OCI-LY7 (cell line): Measurements from ENCODE around the gene PDPN. TPM values are rescaled to one million over a fixed set of nuclear protein-coding genes. Genes with fewer than 3 reads are reported as not detected.

ENCODE experiments used
- Bru-seq: library from RNA; stranded (reverse); fragments of 400-500 nt; gene quantifications from one replicate; lab custom pipeline; 2021; lab: Mats Ljungman, UMichigan
- BruChase-seq, 2 experiments: library from RNA; stranded (reverse); fragments of 400-500 nt; gene quantifications; one replicate each; lab custom pipeline; 2021; lab: Mats Ljungman, UMichigan
- BruUV-seq: library from RNA; stranded (reverse); fragments of 400-500 nt; replicated peaks from 2 replicates; lab custom pipeline; 2021; lab: Mats Ljungman, UMichigan
- CTCF ChIA-PET: fragments of 300-600 bp; sonication (Branson Sonifier 250); formaldehyde crosslinking; loops from one replicate; lab custom pipeline; 2022; ENCODE audit warnings: antibody characterized with exemption; ENCODE audit not compliant: unreplicated experiment; lab: Charles Lee
- POLR2A ChIA-PET: fragments of 300-600 bp; sonication (Branson Sonifier 250); formaldehyde crosslinking; loops from one replicate; lab custom pipeline; 2022; ENCODE audit warnings: antibody characterized with exemption; lab: Charles Lee
- DNase-seq: peaks from one replicate; pipeline ENCODE4 v3.0.0-alpha.2; 2015; ENCODE audit warnings: low spot score
- H2AFZ ChIP-seq: fragments of 200-600 bp; sonication (generic), shearing (Covaris generic); 2 replicates; pipeline ENCODE4 v1.6.1; 2014; ENCODE audit warnings: mild to moderate bottlenecking, antibody characterized with exemption, low read length, moderate library complexity
- H3K27ac ChIP-seq: fragments of 200-600 bp; sonication (generic); 2 replicates; pipeline ENCODE4 v1.5.1; 2014; ENCODE audit warnings: mixed run types, low read depth, mild to moderate bottlenecking, moderate library complexity, low read length, inconsistent platforms; ENCODE audit not compliant: poor library complexity, severe bottlenecking
- H3K36me3 ChIP-seq: fragments of 200-600 bp; sonication (generic); 2 replicates; pipeline ENCODE4 v1.6.1; 2014; ENCODE audit warnings: mild to moderate bottlenecking, antibody characterized with exemption, low read length, moderate library complexity, mixed read lengths; ENCODE audit not compliant: insufficient read depth
- H3K4me1 ChIP-seq: fragments of 200-600 bp; sonication (generic); 2 replicates; pipeline ENCODE4 v1.5.1; 2014; ENCODE audit warnings: mild to moderate bottlenecking, low read length; ENCODE audit not compliant: insufficient read depth, poor library complexity, severe bottlenecking
- H3K4me2 ChIP-seq: fragments of 200-600 bp; sonication (generic); 2 replicates; pipeline ENCODE4 v1.6.1; 2014; ENCODE audit warnings: mild to moderate bottlenecking, low read length
- H3K4me3 ChIP-seq: fragments of 200-600 bp; sonication (generic); 2 replicates; pipeline ENCODE4 v1.5.1; 2014; ENCODE audit warnings: mild to moderate bottlenecking, low read depth, low read length; ENCODE audit not compliant: poor library complexity, severe bottlenecking
- H3K79me2 ChIP-seq: fragments of 200-600 bp; sonication (generic); 2 replicates; pipeline ENCODE4 v1.6.1; 2016; ENCODE audit warnings: low read depth, mild to moderate bottlenecking, low read length, moderate library complexity, mixed read lengths; ENCODE audit not compliant: insufficient read depth
- H3K9me2 ChIP-seq: fragments of 200-600 bp; sonication (generic); 2 replicates; pipeline ENCODE4 v1.6.1; 2016; ENCODE audit warnings: mild to moderate bottlenecking, low read length, mixed read lengths; ENCODE audit not compliant: insufficient read depth
- H3K9me3 ChIP-seq: fragments of 200-600 bp; sonication (generic); 2 replicates; pipeline ENCODE4 v1.6.1; 2014; ENCODE audit warnings: mild to moderate bottlenecking, mixed run types, low read length, mixed read lengths
- H4K20me1 ChIP-seq: fragments of 200-600 bp; sonication (generic); 2 replicates; pipeline ENCODE4 v1.6.1; 2014; ENCODE audit warnings: mild to moderate bottlenecking, antibody characterized with exemption, low read length, moderate library complexity, mixed read lengths; ENCODE audit not compliant: insufficient read depth
- EZH2phosphoT487 ChIP-seq: fragments of 200-600 bp; sonication (generic); IDR thresholded peaks from 2 replicates; pipeline ENCODE4 v1.6.1; 2018; ENCODE audit warnings: low read depth, borderline replicate concordance, mild to moderate bottlenecking, mixed run types, antibody characterized with exemption, low read length, moderate library complexity, mixed read lengths
- intact Hi-C: fragments of 100-400 bp; cut with micrococcal nuclease; formaldehyde crosslinking; loops from one replicate; pipeline ENCODE4 v1.10.0; 2022; ENCODE audit not compliant: unreplicated experiment
- long read RNA-seq: library from polyadenylated mRNA; stranded (forward); transcript quantifications from one replicate; pipeline ENCODE4 v2.0.0, GENCODE V29; 2022
- total RNA-seq, 2 experiments: library from RNA; depleted of rRNA in 1 of 2; stranded (reverse); fragments of >200 nt in 1 of 2; shearing (Covaris generic) in 1 of 2; gene quantifications; 2 replicates each; pipeline ENCODE4 v1.2.3, GENCODE V29; 2014 to 2022
- TF ChIP-seq, protein P1 (sequence below): fragments of 200-600 bp; sonication (generic); conservative IDR thresholded peaks from 2 replicates; pipeline ENCODE4 v1.5.1; 2014; ENCODE audit warnings: mild to moderate bottlenecking, antibody characterized with exemption, low read length, moderate library complexity, mixed read lengths

The PDPN gene, protein sequence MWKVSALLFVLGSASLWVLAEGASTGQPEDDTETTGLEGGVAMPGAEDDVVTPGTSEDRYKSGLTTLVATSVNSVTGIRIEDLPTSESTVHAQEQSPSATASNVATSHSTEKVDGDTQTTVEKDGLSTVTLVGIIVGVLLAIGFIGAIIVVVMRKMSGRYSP
- total RNA-seq (2014; rRNA removed; shearing (Covaris generic)), result not detected in 2 replicates
- not detected in 2 replicates for total RNA-seq (2022)
- Bru-seq, nascent RNA, result not detected
- BruChase-seq, experiment 1, labeled RNA remaining after a 6-hour chase, result not detected
- BruChase-seq, experiment 2, labeled RNA remaining after a 2-hour chase, result not detected
- long read RNA-seq, result 0 reads

DNA sequence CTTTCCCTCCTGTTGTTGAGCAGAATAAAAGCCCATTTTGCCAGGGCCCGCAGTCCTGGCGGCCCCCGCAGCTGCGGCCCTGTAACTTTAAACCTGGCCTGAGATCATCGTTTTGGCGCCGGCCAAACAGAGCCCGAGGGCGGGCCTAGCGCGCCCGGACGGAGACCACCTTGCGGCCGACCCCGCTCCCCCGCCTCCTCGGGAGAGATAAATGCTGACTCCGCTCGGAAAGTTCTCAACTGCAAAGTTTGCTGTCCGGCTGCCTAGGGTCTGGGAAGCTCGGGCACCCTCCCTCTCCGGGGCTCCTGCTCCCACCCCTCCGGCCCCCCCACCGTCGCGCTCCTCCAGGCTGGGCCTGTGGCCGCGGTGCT, at the start of gene PDPN:
Gene PDPN, plus strand, starts transcription at position 238 of the 371 bp plus-strand sequence. CDS start 202 bp downstream, outside the sequence.
- no TSS peak for BruUV-seq
- Histone ChIP-seq H2AFZ (no peak within 1 kb of the TSS), H3K4me3 (no peak within 1 kb of the TSS), H3K4me2 (no peak within 1 kb of the TSS), H3K4me1 (no peaks in the 10 kb centered on the region), H3K79me2 (no peaks in the 10 kb centered on the region), H4K20me1 (no peaks in the 10 kb centered on the region), H3K9me2 (no peaks in the 10 kb centered on the region), H3K9me3 (no peaks in the 10 kb centered on the region), H3K27ac (no peak within 1 kb of the TSS), H3K36me3 (no peaks in the 10 kb centered on the region)
- POLR2A ChIA-PET, result no interaction called here
- intact Hi-C loops, result no loop called here
- TF ChIP-seq EZH2phosphoT487, result no peak
- TF ChIP-seq, protein P1, sequence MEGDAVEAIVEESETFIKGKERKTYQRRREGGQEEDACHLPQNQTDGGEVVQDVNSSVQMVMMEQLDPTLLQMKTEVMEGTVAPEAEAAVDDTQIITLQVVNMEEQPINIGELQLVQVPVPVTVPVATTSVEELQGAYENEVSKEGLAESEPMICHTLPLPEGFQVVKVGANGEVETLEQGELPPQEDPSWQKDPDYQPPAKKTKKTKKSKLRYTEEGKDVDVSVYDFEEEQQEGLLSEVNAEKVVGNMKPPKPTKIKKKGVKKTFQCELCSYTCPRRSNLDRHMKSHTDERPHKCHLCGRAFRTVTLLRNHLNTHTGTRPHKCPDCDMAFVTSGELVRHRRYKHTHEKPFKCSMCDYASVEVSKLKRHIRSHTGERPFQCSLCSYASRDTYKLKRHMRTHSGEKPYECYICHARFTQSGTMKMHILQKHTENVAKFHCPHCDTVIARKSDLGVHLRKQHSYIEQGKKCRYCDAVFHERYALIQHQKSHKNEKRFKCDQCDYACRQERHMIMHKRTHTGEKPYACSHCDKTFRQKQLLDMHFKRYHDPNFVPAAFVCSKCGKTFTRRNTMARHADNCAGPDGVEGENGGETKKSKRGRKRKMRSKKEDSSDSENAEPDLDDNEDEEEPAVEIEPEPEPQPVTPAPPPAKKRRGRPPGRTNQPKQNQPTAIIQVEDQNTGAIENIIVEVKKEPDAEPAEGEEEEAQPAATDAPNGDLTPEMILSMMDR, result no peak
- DNase-seq, result no peak
- CTCF ChIA-PET, result no interaction called here

DNA sequence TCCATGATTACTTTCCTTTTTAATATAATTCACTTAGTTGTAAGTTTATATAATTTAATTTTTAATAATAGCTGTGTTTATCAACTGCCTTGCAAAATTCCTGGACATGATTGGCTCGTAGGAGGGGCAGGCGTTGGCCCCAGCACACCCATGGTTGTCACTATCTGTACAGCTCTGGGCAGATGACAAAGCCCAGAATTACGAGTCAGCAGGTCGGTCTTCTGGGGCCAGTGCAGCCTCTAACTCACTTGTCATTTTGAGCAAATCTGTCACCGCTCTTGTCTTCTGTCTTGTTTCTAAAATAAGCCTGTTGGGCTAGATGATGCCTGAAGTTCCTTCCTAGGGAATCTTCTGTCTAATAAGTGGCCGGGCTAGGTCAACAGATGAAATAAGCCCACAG, 48.4 kb upstream of the PDPN start:
- CTCF ChIA-PET, result no interaction called here
- POLR2A ChIA-PET, result no interaction called here
- Histone ChIP-seq H3K36me3 (no peaks in the 10 kb centered on the region), H2AFZ (no peak overlapping the region), H3K79me2 (no peaks in the 10 kb centered on the region), H3K9me3 (no peaks in the 10 kb centered on the region), H3K27ac (no peak overlapping the region), H3K4me3 (no peak overlapping the region), H3K4me2 (no peak overlapping the region), H3K9me2 (no peaks in the 10 kb centered on the region), H3K4me1 (no peaks in the 10 kb centered on the region), H4K20me1 (no peaks in the 10 kb centered on the region)
- no peak for DNase-seq
- TF ChIP-seq, protein P1, result no peak
- no TSS peak for BruUV-seq
- intact Hi-C loops, result no loop called here

DNA sequence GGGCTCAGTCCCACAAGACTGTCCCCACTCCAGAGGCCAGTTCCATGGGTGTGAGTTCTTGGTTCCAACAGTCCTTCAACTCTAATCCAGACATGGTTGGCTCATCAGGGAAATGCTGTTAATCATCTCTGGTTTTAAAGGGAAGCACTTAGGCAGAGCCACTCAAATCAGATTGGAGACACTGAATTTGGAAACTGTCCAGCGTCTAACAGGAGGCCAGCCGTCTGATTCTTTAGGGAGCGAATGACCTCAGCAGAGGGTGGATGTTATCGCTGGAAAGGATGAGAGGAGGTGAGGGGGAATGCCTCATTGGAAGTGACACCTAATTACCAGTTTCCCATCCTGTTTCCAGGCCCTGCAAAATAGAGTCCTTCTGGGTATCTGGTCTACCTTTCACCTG, 47.1 kb upstream of the PDPN start:
- no peak overlapping the region for H3K4me2 ChIP-seq
- no peaks in the 10 kb centered on the region for H3K79me2 ChIP-seq
- intact Hi-C loops, result no loop called here
- H3K9me3 ChIP-seq, result no peaks in the 10 kb centered on the region
- TF ChIP-seq, protein P1, result no peak
- no peak for TF ChIP-seq EZH2phosphoT487
- no peak for DNase-seq
- H3K4me3 ChIP-seq, result no peak overlapping the region
- no peaks in the 10 kb centered on the region for H3K36me3 ChIP-seq
- no peak overlapping the region for H2AFZ ChIP-seq
- H4K20me1 ChIP-seq, result no peaks in the 10 kb centered on the region
- POLR2A ChIA-PET, result no interaction called here
- BruUV-seq, result no TSS peak
- no peak overlapping the region for H3K27ac ChIP-seq
- CTCF ChIA-PET, result no interaction called here
- H3K4me1 ChIP-seq, result no peaks in the 10 kb centered on the region
- H3K9me2 ChIP-seq, result no peaks in the 10 kb centered on the region
